ENCODE results near the gene HOXA4.

Gene HOXA4

GRCh38 chr7:27130540-27131389, at the start of gene HOXA4:
Gene HOXA4, minus strand, starts transcription at chr7:27130757. Its CDS starts 24 bp downstream, at chr7:27130733.
- peak; percentile 28 for DNase-seq

GRCh38 chr7:27179503-27180430, 49.2 kb upstream of the HOXA4 start:
- no peak for DNase-seq

GRCh38 chr7:27179030-27179429, 48.5 kb upstream of the HOXA4 start:
- no peak for DNase-seq

GRCh38 chr7:27178366-27178765, 47.8 kb upstream of the HOXA4 start:
- no peak for DNase-seq

GRCh38 chr7:27177795-27178320, 47.3 kb upstream of the HOXA4 start:
- DNase-seq, result no peak

- no peak for DNase-seq
Observed at GRCh38 chr7:27176962-27177794, 46.6 kb upstream of the HOXA4 start.

GRCh38 chr7:27176524-27176845, 45.9 kb upstream of the HOXA4 start:
- DNase-seq, result no peak

- DNase-seq, result no peak
Observed at GRCh38 chr7:27175626-27176523, 45.3 kb upstream of the HOXA4 start.

GRCh38 chr7:27174874-27175625, 44.5 kb upstream of the HOXA4 start:
- DNase-seq, result no peak

GRCh38 chr7:27173956-27174873, 43.7 kb upstream of the HOXA4 start, which contains the start of gene HOXA10:
Gene HOXA10, minus strand, starts transcription at chr7:27174320. Its CDS starts 14 bp downstream, at chr7:27174306.
- no peak for DNase-seq

- no peak for DNase-seq
Observed at GRCh38 chr7:27173511-27173955, 43.0 kb upstream of the HOXA4 start.

GRCh38 chr7:27172823-27173510, 42.4 kb upstream of the HOXA4 start:
- DNase-seq, result peak; percentile 23

- DNase-seq, result peak; percentile 23
Observed at GRCh38 chr7:27172315-27172774, 41.8 kb upstream of the HOXA4 start.

- no peak for DNase-seq
Observed at GRCh38 chr7:27171637-27172314, 41.2 kb upstream of the HOXA4 start.

GRCh38 chr7:27171325-27171636, 40.7 kb upstream of the HOXA4 start:
- no peak for DNase-seq

- no peak for DNase-seq
Observed at GRCh38 chr7:27170426-27171324, 40.1 kb upstream of the HOXA4 start.

Measured in DMS79 (cell line).